DOHH2 (cell line): Measurements from ENCODE around the gene CIC.
"Not testable (repeated sequence)": the region's sequence is repeated elsewhere in the genome, so short reads cannot be mapped to it uniquely, and the experiment has no call there.

Source experiments
- H3F3A ChIP-seq: fragments of 200-600 bp; sonication (generic), shearing (Covaris generic); 2 replicates; pipeline ENCODE4 v1.6.0; 2016; ENCODE audit warnings: antibody characterized with exemption, mild to moderate bottlenecking; ENCODE audit not compliant: control insufficient read depth, insufficient read depth
- H3K27ac ChIP-seq: fragments of 200-600 bp; sonication (generic); 2 replicates; pipeline ENCODE4 v1.5.1; 2014; ENCODE audit warnings: low read depth, mild to moderate bottlenecking, low read length, moderate library complexity
- H3K27me3 ChIP-seq: fragments of 200-600 bp; sonication (generic); 2 replicates; pipeline ENCODE4 v1.6.1; 2014; ENCODE audit warnings: mild to moderate bottlenecking, low read length, mixed read lengths; ENCODE audit not compliant: control insufficient read depth
- H3K36me3 ChIP-seq: fragments of 200-600 bp; sonication (generic); 2 replicates; pipeline ENCODE4 v1.6.1; 2014; ENCODE audit warnings: mild to moderate bottlenecking, low read length, moderate library complexity, mixed read lengths; ENCODE audit not compliant: control insufficient read depth
- H3K4me1 ChIP-seq: fragments of 200-600 bp; sonication (generic); 2 replicates; pipeline ENCODE4 v1.6.1; 2014; ENCODE audit warnings: mild to moderate bottlenecking, low read length, mixed read lengths; ENCODE audit not compliant: control insufficient read depth
- H3K4me2 ChIP-seq: fragments of 200-600 bp; sonication (generic); 2 replicates; pipeline ENCODE4 v1.6.0; 2014; ENCODE audit warnings: mild to moderate bottlenecking, low read length, moderate library complexity
- H3K4me3 ChIP-seq: fragments of 200-600 bp; sonication (generic); 2 replicates; pipeline ENCODE4 v1.5.1; 2014; ENCODE audit warnings: mild to moderate bottlenecking, low read length, mixed read lengths
- H3K79me2 ChIP-seq: fragments of 200-600 bp; sonication (generic); 2 replicates; pipeline ENCODE4 v1.6.1; 2014; ENCODE audit warnings: mild to moderate bottlenecking, low read length, mixed read lengths; ENCODE audit not compliant: control insufficient read depth
- H3K9me2 ChIP-seq: fragments of 200-600 bp; sonication (generic); replicated peaks from 2 replicates; pipeline ENCODE4 v1.6.1; 2014; ENCODE audit warnings: mild to moderate bottlenecking, low read length, mixed read lengths; ENCODE audit not compliant: control insufficient read depth
- H3K9me3 ChIP-seq: fragments of 200-600 bp; sonication (generic); 2 replicates; pipeline ENCODE4 v1.6.1; 2014; ENCODE audit warnings: antibody characterized with exemption, low read length, mixed read lengths; ENCODE audit not compliant: control insufficient read depth, insufficient read depth
- H4K20me1 ChIP-seq: fragments of 200-600 bp; sonication (generic); 2 replicates; pipeline ENCODE4 v1.6.0; 2014; ENCODE audit warnings: low read depth, mild to moderate bottlenecking, antibody characterized with exemption, low read length, moderate library complexity; ENCODE audit not compliant: control insufficient read depth, insufficient read depth
- CTCF ChIP-seq: fragments of 200-600 bp; sonication (generic); IDR thresholded peaks from one replicate; pipeline ENCODE4 v1.5.1; 2014; ENCODE audit warnings: antibody characterized with exemption, mild to moderate bottlenecking, low read depth, low read length; ENCODE audit not compliant: poor library complexity, severe bottlenecking
- EZH2phosphoT487 ChIP-seq: fragments of 200-600 bp; sonication (generic); IDR thresholded peaks from 2 replicates; pipeline ENCODE4 v1.6.1; 2017; ENCODE audit warnings: borderline replicate concordance, mild to moderate bottlenecking, antibody characterized with exemption, low read length, moderate library complexity, mixed read lengths

The CIC gene

GRCh38 chr19:42330241-42330711 lies 61.2 kb downstream of the CIC start:
- no peak overlapping the region for H3K27ac ChIP-seq
- no peaks in the 10 kb centered on the region for H3K9me3 ChIP-seq
- H3F3A ChIP-seq = no peaks in the 10 kb centered on the region
- no peaks in the 10 kb centered on the region for H3K27me3 ChIP-seq
- H3K9me2 ChIP-seq = no peaks in the 10 kb centered on the region
- H3K4me1 ChIP-seq = peaks cover 23% of the 10 kb centered on the region
- H3K4me2 ChIP-seq = no peak overlapping the region
- no peak overlapping the region for H3K4me3 ChIP-seq
- 0 out of 2 replicates have a peak, but pooled peaks cover 4% of the 10 kb centered on the region for H4K20me1 ChIP-seq
- no peak for TF ChIP-seq CTCF
- no peak for TF ChIP-seq EZH2phosphoT487
- H3K79me2 ChIP-seq = peaks cover 53% of the 10 kb centered on the region
- peaks cover 4% of the 10 kb centered on the region for H3K36me3 ChIP-seq

- H3K9me3 ChIP-seq, H3K27ac ChIP-seq, H3K4me3 ChIP-seq, H3K36me3 ChIP-seq, H4K20me1 ChIP-seq, H3K9me2 ChIP-seq, H3F3A ChIP-seq, H3K4me2 ChIP-seq, H3K27me3 ChIP-seq: not testable (repeated sequence)
- Histone ChIP-seq H3K79me2 (peaks cover 44% of the 10 kb centered on the region), H3K4me1 (peaks cover 20% of the 10 kb centered on the region)
Observed at GRCh38 chr19:42331333-42331732, 62.3 kb downstream of the CIC start.

GRCh38 chr19:42332059-42332458 lies 63.0 kb downstream of the CIC start:
- Histone ChIP-seq H4K20me1 (0 out of 2 replicates have a peak, but pooled peaks cover 4% of the 10 kb centered on the region), H3K9me2 (no peaks in the 10 kb centered on the region), H3K4me1 (peaks cover 13% of the 10 kb centered on the region), H3K79me2 (peaks cover 37% of the 10 kb centered on the region), H3K9me3 (no peaks in the 10 kb centered on the region), H3K4me3 (no peak overlapping the region), H3K27ac (no peak overlapping the region), H3K4me2 (no peak overlapping the region), H3F3A (no peaks in the 10 kb centered on the region), H3K36me3 (peaks cover 10% of the 10 kb centered on the region; the same call in 1 of the 2 replicates), H3K27me3 (no peaks in the 10 kb centered on the region)
- TF ChIP-seq EZH2phosphoT487 (no peak), CTCF (no peak)

GRCh38 chr19:42333018-42333417 lies 64.0 kb downstream of the CIC start:
- H4K20me1 ChIP-seq = 0 out of 2 replicates have a peak, but pooled peaks cover 2% of the 10 kb centered on the region
- no peak overlapping the region for H3K4me3 ChIP-seq
- H3K27ac ChIP-seq = no peak overlapping the region
- H3K9me3 ChIP-seq = no peaks in the 10 kb centered on the region
- no peaks in the 10 kb centered on the region for H3K27me3 ChIP-seq
- H3K4me1 ChIP-seq = peaks cover 8% of the 10 kb centered on the region; the same call in 1 of the 2 replicates
- H3K9me2 ChIP-seq = no peaks in the 10 kb centered on the region
- H3K36me3 ChIP-seq = peaks cover 10% of the 10 kb centered on the region; the same call in 1 of the 2 replicates
- no peak overlapping the region for H3K4me2 ChIP-seq
- TF ChIP-seq CTCF = no peak
- TF ChIP-seq EZH2phosphoT487 = no peak
- no peaks in the 10 kb centered on the region for H3F3A ChIP-seq
- peaks cover 27% of the 10 kb centered on the region for H3K79me2 ChIP-seq
